H1 (cell line): ENCODE results near the gene CLPSL2. TPM values are rescaled to one million over a fixed set of nuclear protein-coding genes. Genes with fewer than 3 reads are reported as not detected.

Experiments
- CTCF ChIA-PET: fragments of 300-600 bp; sonication (Branson Sonifier 250); formaldehyde crosslinking; loops from one replicate; lab custom pipeline; 2021; ENCODE audit not compliant: partially characterized antibody; lab: Charles Lee
- POLR2A ChIA-PET: fragments of 300-600 bp; sonication (Branson Sonifier 250); formaldehyde crosslinking; loops from one replicate; lab custom pipeline; 2021; ENCODE audit warnings: inconsistent platforms; ENCODE audit not compliant: partially characterized antibody; lab: Charles Lee
- DNase-seq, 2 experiments: peaks; one replicate each; pipeline versions ENCODE4 v3.0.0 to v3.0.0-alpha.2; 2010 to 2022; ENCODE audit warnings: low spot score in 2 of 2, low read depth in 1 of 2, mixed read lengths in 1 of 2
- FAIRE-seq: peaks from 2 replicates; lab custom pipeline; 2011; peaks lifted over from hg19 to GRCh38; lab: Jason Lieb, UNC
- H2AFZ ChIP-seq: 2 replicates; pipeline ENCODE4 v1.8.1; 2012; ENCODE audit warnings: low read length, inconsistent platforms
- H2AK5ac ChIP-seq: 2 replicates; pipeline ENCODE4 v1.6.1; 2013; ENCODE audit warnings: low read depth, low read length
- H2BK120ac ChIP-seq: replicated peaks from 2 replicates; pipeline ENCODE3; 2013; ENCODE audit warnings: low read depth, low read length, inconsistent platforms
- H2BK12ac ChIP-seq: 2 replicates; pipeline ENCODE4 v1.6.1; 2013; ENCODE audit warnings: low read depth, low read length
- H2BK15ac ChIP-seq: 2 replicates; pipeline ENCODE4 v1.6.1; 2013; ENCODE audit warnings: low read length
- H2BK20ac ChIP-seq: 2 replicates; pipeline ENCODE4 v1.6.1; 2013; ENCODE audit warnings: low read length
- H2BK5ac ChIP-seq: 2 replicates; pipeline ENCODE4 v1.6.1; 2013; ENCODE audit warnings: low read depth, low read length
- H3K14ac ChIP-seq: 2 replicates; pipeline ENCODE4 v1.6.1; 2013; ENCODE audit warnings: inconsistent platforms; ENCODE audit not compliant: insufficient read length
- H3K18ac ChIP-seq: 2 replicates; pipeline ENCODE4 v1.6.1; 2013; ENCODE audit warnings: low read length; ENCODE audit errors: extremely low read depth
- H3K23ac ChIP-seq: 2 replicates; pipeline ENCODE4 v1.6.1; 2013; ENCODE audit warnings: inconsistent platforms; ENCODE audit not compliant: insufficient read length
- H3K23me2 ChIP-seq: 2 replicates; pipeline ENCODE4 v1.6.1; 2013; ENCODE audit warnings: low read depth, low read length
- H3K27ac ChIP-seq: 2 replicates; pipeline ENCODE4 v1.6.1; 2011; ENCODE audit warnings: low read depth, low read length, inconsistent platforms
- H3K27me3 ChIP-seq, 4 experiments: replicated peaks in 1 of 4; 1 replicate in 1 of 4; 2 replicates in 3 of 4; pipeline versions ENCODE4 v1.6.1 to v1.8.1; 2011 to 2013; ENCODE audit warnings: low read length in 3 of 4, mild to moderate bottlenecking in 3 of 4, inconsistent platforms in 2 of 4, mixed read lengths in 2 of 4, moderate library complexity in 1 of 4; ENCODE audit not compliant: control insufficient read depth in 3 of 4, insufficient read depth in 3 of 4; ENCODE audit errors: extremely low read depth in 1 of 4
- H3K36me3 ChIP-seq, 4 experiments: 2 replicates each; pipeline versions ENCODE4 v1.6.1 to v1.8.1; 2011 to 2013; ENCODE audit warnings: mild to moderate bottlenecking in 4 of 4, low read length in 3 of 4, moderate library complexity in 2 of 4, control low read depth in 1 of 4, inconsistent platforms in 1 of 4; ENCODE audit not compliant: insufficient read depth in 4 of 4, control insufficient read depth in 2 of 4
- H3K4ac ChIP-seq: replicated peaks from 2 replicates; pipeline ENCODE3; 2013; ENCODE audit warnings: low read length, low read depth, mixed read lengths, inconsistent platforms; ENCODE audit not compliant: insufficient read length
- H3K4me1 ChIP-seq, 4 experiments: replicated peaks in 1 of 4; 1 replicate in 1 of 4; 2 replicates in 3 of 4; pipeline versions ENCODE4 v1.6.1 to v1.8.1; 2011 to 2013; ENCODE audit warnings: low read length in 3 of 4, inconsistent platforms in 2 of 4, mixed read lengths in 1 of 4; ENCODE audit not compliant: insufficient read depth in 4 of 4, control insufficient read depth in 3 of 4
- H3K4me2 ChIP-seq, 2 experiments: 2 replicates each; pipeline versions ENCODE4 v1.6.1 to v1.8.1; 2011 to 2013; ENCODE audit warnings: low read depth in 2 of 2, low read length in 2 of 2, control low read depth in 1 of 2, inconsistent platforms in 1 of 2, mild to moderate bottlenecking in 1 of 2; ENCODE audit not compliant: insufficient read depth in 1 of 2
- H3K4me3 ChIP-seq, 4 experiments: fragments of 200-600, 300-600 bp in 1 of 4; sonication (generic), shearing (Covaris generic), sonication (Bioruptor Twin) in 1 of 4; 2 replicates each; pipeline versions ENCODE4 v1.5.1 to v1.8.1; 2011 to 2016; ENCODE audit warnings: low read length in 4 of 4, low read depth in 3 of 4, control low read depth in 2 of 4, inconsistent platforms in 2 of 4, mild to moderate bottlenecking in 2 of 4, mixed read lengths in 1 of 4, moderate library complexity in 1 of 4; ENCODE audit not compliant: insufficient read depth in 2 of 4; ENCODE audit errors: extremely low read depth in 1 of 4
- H3K56ac ChIP-seq: replicated peaks from 2 replicates; pipeline ENCODE3; 2013; ENCODE audit warnings: low read depth, mild to moderate bottlenecking, mixed read lengths, low read length, inconsistent platforms; ENCODE audit not compliant: insufficient read length
- H3K79me1 ChIP-seq: 2 replicates; pipeline ENCODE4 v1.6.1; 2013; ENCODE audit warnings: low read depth, low read length, control low read depth
- H3K79me2 ChIP-seq, 2 experiments: 2 replicates each; pipeline versions ENCODE4 v1.6.1 to v1.8.1; 2012 to 2013; ENCODE audit warnings: low read length in 2 of 2, mild to moderate bottlenecking in 2 of 2, inconsistent platforms in 1 of 2; ENCODE audit not compliant: insufficient read depth in 2 of 2, control insufficient read depth in 1 of 2
- H3K9ac ChIP-seq, 4 experiments: replicated peaks in 1 of 4; 1 replicate in 1 of 4; 2 replicates in 3 of 4; pipeline versions ENCODE4 v1.6.1 to v1.8.1; 2011 to 2013; ENCODE audit warnings: low read depth in 3 of 4, low read length in 3 of 4, control low read depth in 2 of 4, mild to moderate bottlenecking in 2 of 4, moderate library complexity in 2 of 4, inconsistent platforms in 1 of 4; ENCODE audit errors: extremely low read depth in 1 of 4
- H3K9me3 ChIP-seq, 2 experiments: 2 replicates each; pipeline versions ENCODE4 v1.6.1 to v1.8.1; 2012 to 2013; ENCODE audit warnings: mild to moderate bottlenecking in 2 of 2, moderate library complexity in 2 of 2, control low read depth in 1 of 2, inconsistent platforms in 1 of 2, low read depth in 1 of 2, low read length in 1 of 2, mixed read lengths in 1 of 2; ENCODE audit not compliant: insufficient read depth in 2 of 2
- H4K20me1 ChIP-seq, 2 experiments: replicated peaks in 1 of 2; 2 replicates each; pipeline versions ENCODE3 to v1.8.1; 2011 to 2013; ENCODE audit warnings: inconsistent platforms in 2 of 2, low read length in 2 of 2, mild to moderate bottlenecking in 1 of 2; ENCODE audit not compliant: insufficient read depth in 2 of 2, control insufficient read depth in 1 of 2
- H4K5ac ChIP-seq: 2 replicates; pipeline ENCODE4 v1.6.1; 2013; ENCODE audit warnings: low read length, low read depth, mixed read lengths, inconsistent platforms; ENCODE audit not compliant: insufficient read length
- H4K8ac ChIP-seq: 2 replicates; pipeline ENCODE4 v1.8.0; 2013; ENCODE audit warnings: mild to moderate bottlenecking, moderate library complexity, low read length, inconsistent platforms; ENCODE audit not compliant: insufficient read depth; ENCODE audit errors: extremely low read depth
- H4K91ac ChIP-seq: replicated peaks from 2 replicates; pipeline ENCODE3; 2013; ENCODE audit warnings: low read length, mixed read lengths, inconsistent platforms; ENCODE audit not compliant: insufficient read length
- BACH1 ChIP-seq: IDR thresholded peaks from 2 replicates; pipeline ENCODE4 v1.6.1; 2012; ENCODE audit warnings: low read length, improper control_type of control experiment
- CHD2 ChIP-seq: IDR thresholded peaks from 2 replicates; pipeline ENCODE4 v1.6.1; 2012; ENCODE audit warnings: low read length, improper control_type of control experiment
- CREB1 ChIP-seq: IDR thresholded peaks from 2 replicates; pipeline ENCODE4 v1.6.1; 2012; ENCODE audit warnings: inconsistent platforms
- CTBP2 ChIP-seq: IDR thresholded peaks from 2 replicates; pipeline ENCODE4 v1.7.0; 2011; ENCODE audit warnings: borderline replicate concordance, mild to moderate bottlenecking, moderate library complexity, mixed read lengths, low read length; ENCODE audit not compliant: insufficient read depth, insufficient read length
- GABPA ChIP-seq: IDR thresholded peaks from 2 replicates; pipeline ENCODE4 v1.6.1; 2011; ENCODE audit warnings: mild to moderate bottlenecking, low read length, moderate library complexity, borderline replicate concordance; ENCODE audit not compliant: insufficient read depth
- KDM1A ChIP-seq: fragments of 200-600, 300-600 bp; sonication (generic); IDR thresholded peaks from 2 replicates; pipeline ENCODE4 v1.7.1; 2016; ENCODE audit warnings: mild to moderate bottlenecking, low read length, borderline replicate concordance
- TAF1 ChIP-seq: IDR thresholded peaks from 2 replicates; pipeline ENCODE4 v1.6.1; 2011; ENCODE audit warnings: mild to moderate bottlenecking, low read depth, low read length
- YY1 ChIP-seq: IDR thresholded peaks from 2 replicates; pipeline ENCODE4 v1.6.1; 2011; ENCODE audit warnings: low read depth, mild to moderate bottlenecking, low read length
- WGBS, 2 experiments: shearing (Covaris generic) in 1 of 2; methylation state at CpG; one replicate each; pipeline versions ENCODE4 v1.1.6 to v1.1.7; 2013 to 2015; ENCODE audit warnings: low lambda C conversion rate in 2 of 2, mixed read lengths in 2 of 2, inconsistent platforms in 1 of 2, low coverage in 1 of 2, missing lambda C conversion rate in 1 of 2; ENCODE audit not compliant: insufficient replicate concordance in 2 of 2, insufficient coverage in 1 of 2, insufficient read length in 1 of 2; ENCODE audit errors: extremely low coverage in 1 of 2, missing lambda C conversion rate in 1 of 2; 5-methylcytosine and 5-hydroxymethylcytosine counted together
- polyA plus RNA-seq, 7 experiments: library from polyadenylated mRNA; depleted of rRNA in 3 of 7; stranded (reverse) in 5 of 7; unstranded in 2 of 7; fragments of >200 nt in 5 of 7; fragments of 200-250 nt in 2 of 7; gene quantifications; 1 replicate in 5 of 7; 2 replicates in 1 of 7; 4 replicates in 1 of 7; pipeline versions ENCODE4 v1.2.1 to v1.2.3, GENCODE V29; 2011 to 2013; ENCODE audit warnings: missing spikeins in 2 of 7, mixed read lengths in 2 of 7
- total RNA-seq: library from RNA; stranded (reverse); fragmentation: NEBNext Ultra II Directional; extraction: Animal tissue kit (Norgen Biotek cat#: 25700); gene quantifications from 2 replicates; pipeline ENCODE4 v1.2.1, GENCODE V29; 2021

CLPSL2 gene
- total and polyA plus RNA-seq, 2 of the 8 experiments (the other 6 are each of a cell fraction or from before 2014, with no cell fraction given), result 1.4 to 3.4 TPM

DNA sequence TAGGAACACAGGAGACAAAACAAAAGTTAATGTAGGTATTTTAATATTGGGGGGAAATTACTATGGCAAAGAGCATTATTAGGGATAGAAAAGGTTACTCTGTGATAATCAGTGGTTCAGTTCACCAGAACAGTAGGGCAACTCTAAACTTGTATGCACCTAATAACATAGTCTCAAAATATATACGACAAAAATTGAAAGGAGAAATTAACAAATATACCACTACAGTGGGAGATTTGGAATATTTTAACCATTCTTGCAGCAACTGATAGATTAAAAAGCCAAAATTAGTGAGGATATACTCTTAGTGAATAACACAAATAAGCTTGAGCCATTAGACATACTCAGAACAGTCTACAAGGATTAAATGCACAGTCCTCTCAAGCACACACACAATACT, 28.5 kb upstream of the CLPSL2 start:
- TF ChIP-seq CREB1 (no peak), BACH1 (no peak), YY1 (no peak), TAF1 (no peak), GABPA (no peak), KDM1A (no peak), CTBP2 (no peak), CHD2 (no peak)
- Histone ChIP-seq H3K23me2 (no peaks in the 10 kb centered on the region), H3K4me2 (no peak overlapping the region), H3K14ac (no peak overlapping the region), H2BK5ac (no peak overlapping the region; the same call in 1 of the 2 replicates), H3K27ac (no peak overlapping the region), H3K79me1 (no peaks in the 10 kb centered on the region), H2BK120ac (no peak overlapping the region), H2AK5ac (no peak overlapping the region), H3K79me2 (no peaks in the 10 kb centered on the region), H2BK20ac (no peak overlapping the region), H3K4me1 (peaks cover 0 to 2% (median 2%) of the 10 kb centered on the region in 4 experiments; a peak in 3 of 7 replicates), H2BK12ac (no peak overlapping the region), H3K9ac (no peak overlapping the region), H4K8ac (no peak overlapping the region), H3K36me3 (no peaks in the 10 kb centered on the region), H2AFZ (no peak overlapping the region), H4K20me1 (no peaks in the 10 kb centered on the region), H3K56ac (no peak overlapping the region), H3K4me3 (no peak overlapping the region), H3K9me3 (no peaks in the 10 kb centered on the region; a peak in 1 of 4 replicates), H3K27me3 (no peaks in the 10 kb centered on the region; a peak in 1 of 7 replicates), H4K5ac (no peak overlapping the region), H3K23ac (no peak overlapping the region), H3K4ac (no peak overlapping the region), H2BK15ac (no peak overlapping the region), H3K18ac (no peak overlapping the region), H4K91ac (no peak overlapping the region)
- 100% methylated on average over 1 of the region's 1 CpG; no CpG with 5 or more reads in 1 of the 2 experiments for WGBS, 2 experiments
- FAIRE-seq (no peak), DNase-seq (no peak)
- ChIA-PET POLR2A (no interaction called here), CTCF (interaction anchor here (1.4 to 2.7 kb wide), 3 partner anchors 9 to 11 kb away, joined by 6 to 12 read pairs (median 7); partner anchors contain the start of gene ARMC12)
